HG02981 (cell line): ENCODE data around the gene PLA2G7.
"Not testable (repeated sequence)": the region's sequence is repeated elsewhere in the genome, so short reads cannot be mapped to it uniquely, and the experiment has no call there.

Source experiments
- ATAC-seq: cut with Tn5 transposase; IDR thresholded peaks from one replicate; pipeline ENCODE4 v1.9.1; 2021; ENCODE audit warnings: mild to moderate bottlenecking, moderate library complexity; ENCODE audit not compliant: unreplicated experiment

Gene PLA2G7

DNA sequence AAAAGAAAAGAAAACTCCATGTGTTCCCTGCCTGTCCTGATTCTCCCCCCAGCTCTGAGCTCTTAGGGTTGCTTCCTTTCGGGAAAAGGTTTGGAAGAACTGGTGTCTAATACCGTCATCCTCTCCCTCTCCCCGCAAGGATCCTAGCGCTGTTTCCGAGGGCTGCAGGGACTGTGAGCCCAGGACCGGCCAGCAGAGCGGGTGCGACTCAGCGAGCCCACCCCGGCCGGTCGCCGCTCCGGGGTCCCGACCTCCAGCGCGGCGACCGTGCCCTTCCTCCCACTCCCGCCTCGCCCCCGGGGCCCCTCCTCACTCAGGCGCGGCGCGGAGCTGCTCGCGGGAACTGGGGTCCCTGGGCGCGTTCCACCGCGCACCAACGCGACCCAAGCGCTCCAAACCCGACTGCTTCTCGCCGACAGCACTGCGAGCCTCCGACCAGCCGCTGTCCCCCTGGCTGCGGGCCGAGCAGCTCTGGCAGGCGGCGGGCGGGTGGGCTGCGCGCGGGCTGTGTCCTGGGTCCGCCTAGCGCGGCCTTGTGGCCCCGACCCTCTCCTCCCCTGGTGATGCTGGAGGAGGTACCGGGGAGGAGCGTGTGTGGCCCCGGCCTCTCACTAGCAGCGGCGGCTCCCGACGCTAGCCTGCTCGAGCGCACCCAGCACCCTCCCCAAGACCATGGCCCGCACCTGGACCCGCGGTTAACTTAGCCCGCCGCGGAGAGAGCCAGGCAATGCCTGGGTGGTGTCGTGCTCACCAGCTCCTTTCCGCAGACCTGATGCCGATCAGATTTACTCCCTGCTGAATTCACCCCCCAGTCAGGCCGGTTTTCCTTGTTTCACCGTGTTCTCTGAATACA, at the start of gene PLA2G7:
Gene PLA2G7, minus strand, starts transcription at position 509 of the 853 bp plus-strand sequence. CDS start 12,484 bp downstream, outside the sequence.
- no peak for ATAC-seq

GRCh38 chr6:46784535-46784934, 49.4 kb upstream of the PLA2G7 start:
- no peak for ATAC-seq

- ATAC-seq, result no peak
These were observed 46.6 kb upstream of the PLA2G7 start for GRCh38 chr6:46781478-46782378.

GRCh38 chr6:46777476-46778346, 42.5 kb upstream of the PLA2G7 start:
- no peak for ATAC-seq

- no peak for ATAC-seq
These were observed 41.0 kb upstream of the PLA2G7 start for GRCh38 chr6:46776070-46776712.

DNA sequence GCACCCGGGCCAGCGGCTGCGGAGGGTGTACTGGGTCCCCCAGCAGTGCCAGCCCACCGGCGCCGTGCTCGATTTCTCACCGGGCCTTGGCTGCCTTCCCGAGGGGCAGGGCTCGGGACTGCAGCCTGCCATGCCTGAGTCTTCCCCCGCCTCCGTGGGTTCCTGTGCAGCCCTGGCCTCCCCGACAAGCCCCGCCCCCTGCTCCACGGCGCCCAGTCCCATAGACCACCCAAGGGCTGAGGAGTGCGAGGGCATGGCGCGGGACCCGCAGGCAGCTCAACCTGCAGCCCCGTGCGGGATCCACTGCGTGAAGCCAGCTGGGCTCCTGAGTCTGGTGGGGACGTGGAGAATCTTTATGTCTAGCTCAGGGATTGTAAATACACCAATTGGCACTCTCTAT, 39.6 kb upstream of the PLA2G7 start:
- ATAC-seq, result not testable (repeated sequence)

DNA sequence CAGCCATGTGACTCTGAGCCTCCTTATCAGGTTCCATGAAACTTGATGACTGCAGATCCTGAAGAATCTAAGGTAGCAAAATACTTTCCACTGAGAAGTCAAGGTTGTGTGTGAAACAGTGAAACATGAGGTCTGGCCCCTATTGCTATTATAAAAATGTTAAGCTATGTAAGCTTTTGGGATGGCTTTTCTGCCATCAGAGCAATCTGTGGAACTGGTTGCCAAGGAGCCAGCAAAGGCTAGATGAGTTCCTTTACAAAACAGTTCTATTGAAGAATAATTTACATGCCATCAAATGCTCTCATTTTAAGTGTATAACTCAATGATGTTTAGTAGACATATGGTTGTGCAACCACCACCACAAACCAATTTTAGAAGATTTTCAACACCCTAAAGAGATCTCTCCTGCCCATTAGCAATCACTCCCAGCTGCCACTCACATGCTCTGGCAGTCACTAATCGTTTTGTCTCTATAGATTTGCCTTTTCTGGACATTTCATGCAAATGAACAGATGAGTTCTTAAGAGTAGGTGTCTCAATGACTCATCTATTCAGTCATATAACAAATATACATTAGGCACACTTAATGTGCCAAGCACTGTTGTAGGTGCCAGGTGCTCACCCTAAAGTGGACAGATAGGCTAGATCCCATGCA, 38.2 kb upstream of the PLA2G7 start:
- no peak for ATAC-seq

DNA sequence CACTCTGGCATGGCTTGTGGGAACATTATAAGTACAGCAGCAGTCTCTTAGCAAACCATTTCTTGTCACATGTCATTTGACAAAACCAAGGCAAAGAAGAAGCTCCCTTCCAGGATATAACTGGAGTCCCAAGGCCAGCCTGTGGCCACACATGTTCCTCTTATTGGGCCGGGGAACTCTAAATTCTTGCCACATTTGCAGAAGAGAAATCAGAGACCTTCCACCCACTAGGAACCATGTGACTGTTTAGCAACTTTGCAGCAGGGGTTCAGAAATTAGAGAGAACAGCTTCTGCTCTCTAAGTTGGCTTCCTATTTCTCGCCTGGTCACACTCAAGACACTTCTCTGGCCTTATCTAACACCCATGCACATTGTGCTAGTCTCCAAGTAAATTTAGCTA, 37.6 kb upstream of the PLA2G7 start:
- no peak for ATAC-seq

DNA sequence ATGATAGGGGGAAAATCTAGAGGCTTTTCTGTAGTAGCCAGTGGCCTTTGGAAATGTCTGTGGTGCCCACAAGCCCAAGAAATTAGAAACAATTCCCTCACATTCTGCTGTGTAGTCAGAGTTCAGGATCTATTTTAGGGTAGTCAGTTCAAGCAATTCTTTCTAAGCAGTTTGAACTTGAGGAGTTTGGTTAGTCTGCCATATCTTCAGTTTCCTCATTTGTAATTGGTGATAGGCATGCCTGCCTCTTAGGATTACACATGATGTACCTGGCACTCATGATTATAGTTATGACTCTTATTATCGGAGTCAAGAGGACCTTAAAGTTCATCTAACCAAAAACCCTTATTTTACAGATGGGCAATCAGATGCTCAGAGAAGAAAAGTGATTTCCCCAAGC, 36.8 kb upstream of the PLA2G7 start:
- ATAC-seq, result no peak

GRCh38 chr6:46764961-46765360, 29.8 kb upstream of the PLA2G7 start:
- ATAC-seq, result no peak

GRCh38 chr6:46764280-46764679, 29.1 kb upstream of the PLA2G7 start:
- ATAC-seq, result not testable (repeated sequence)

GRCh38 chr6:46763466-46763865, 28.3 kb upstream of the PLA2G7 start:
- no peak for ATAC-seq

- no peak for ATAC-seq
These were observed 25.8 kb upstream of the PLA2G7 start for GRCh38 chr6:46760925-46761324.

GRCh38 chr6:46758960-46759753, 24.0 kb upstream of the PLA2G7 start:
- ATAC-seq, result no peak

GRCh38 chr6:46757214-46757596, 22.0 kb upstream of the PLA2G7 start:
- no peak for ATAC-seq

- ATAC-seq, result no peak
These were observed 21.5 kb upstream of the PLA2G7 start for GRCh38 chr6:46756469-46757213.

GRCh38 chr6:46755865-46756264, 20.7 kb upstream of the PLA2G7 start:
- no peak for ATAC-seq

DNA sequence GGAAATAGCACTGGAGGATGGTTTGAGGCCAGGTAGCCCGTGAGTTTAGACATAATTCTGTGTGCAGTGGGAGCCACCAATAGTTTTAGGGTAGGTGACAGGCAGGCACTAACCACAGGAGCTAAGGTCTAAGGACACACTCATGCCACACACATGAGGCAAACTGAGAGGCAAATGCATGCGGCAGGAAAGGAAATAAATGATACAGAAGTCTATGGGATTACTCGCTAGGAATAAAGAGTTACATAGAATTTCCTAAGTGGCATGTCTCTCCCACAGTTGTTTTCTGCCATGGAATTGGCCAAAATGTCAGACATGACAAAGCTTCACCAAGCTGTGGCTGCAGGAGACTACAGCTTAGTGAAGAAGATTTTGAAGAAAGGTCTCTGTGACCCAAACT, 16.5 kb upstream of the PLA2G7 start:
- no peak for ATAC-seq
